Raji (cell line): ENCODE results near the gene CXXC5.

Source experiments
- POLR2A ChIP-seq: IDR thresholded peaks from 2 replicates; pipeline ENCODE4 v1.6.1; 2011; ENCODE audit warnings: low read depth, low read length, control low read depth; ENCODE audit not compliant: insufficient read depth

The CXXC5 gene

GRCh38 chr5:139637438-139638089 is 10.6 kb upstream of the CXXC5 start:
- TF ChIP-seq POLR2A, result peak; percentile 28; the same call in 1 of the 2 replicates

GRCh38 chr5:139638090-139638735 is 9.9 kb upstream of the CXXC5 start:
- TF ChIP-seq POLR2A, result peak; percentile 72

GRCh38 chr5:139638736-139639618 is 9.2 kb upstream of the CXXC5 start:
- TF ChIP-seq POLR2A, result peak; percentile 51

GRCh38 chr5:139639619-139640380 is 8.3 kb upstream of the CXXC5 start:
- no peak for TF ChIP-seq POLR2A

GRCh38 chr5:139640421-139641115 is 7.6 kb upstream of the CXXC5 start:
- 0 out of 2 replicates have a peak, but pooled peaks have one; percentile 3 for TF ChIP-seq POLR2A

- no peak for TF ChIP-seq POLR2A
Measured at GRCh38 chr5:139641116-139642080, 6.8 kb upstream of the CXXC5 start.

GRCh38 chr5:139642213-139642612 is 5.9 kb upstream of the CXXC5 start:
- TF ChIP-seq POLR2A, result no peak

GRCh38 chr5:139642891-139643871 is 5.0 kb upstream of the CXXC5 start:
- TF ChIP-seq POLR2A, result no peak

- TF ChIP-seq POLR2A, result no peak
Measured at GRCh38 chr5:139644001-139644456, 4.1 kb upstream of the CXXC5 start.

GRCh38 chr5:139644646-139645429 is 3.3 kb upstream of the CXXC5 start:
- TF ChIP-seq POLR2A, result no peak

- TF ChIP-seq POLR2A, result no peak
Measured at GRCh38 chr5:139645430-139645871, 2.7 kb upstream of the CXXC5 start.

- no peak for TF ChIP-seq POLR2A
Measured at GRCh38 chr5:139646111-139646510, 2.0 kb upstream of the CXXC5 start.
